Neuronal stem cell (in vitro differentiated cells): ENCODE measurements around the gene GASK1B.

Source experiments
- DNase-seq: peaks from one replicate; pipeline ENCODE4 v3.0.0-alpha.2; 2013; ENCODE audit warnings: low spot score
- H2AFZ ChIP-seq: one replicate; pipeline ENCODE4 v1.6.1; 2013; ENCODE audit warnings: mild to moderate bottlenecking, low read length, inconsistent platforms
- H2AK5ac ChIP-seq: 2 replicates; pipeline ENCODE4 v1.6.1; 2013; ENCODE audit warnings: low read depth, mild to moderate bottlenecking, inconsistent platforms, low read length, moderate library complexity, mixed read lengths
- H2BK120ac ChIP-seq: 2 replicates; pipeline ENCODE4 v1.6.1; 2013; ENCODE audit warnings: low read depth, mild to moderate bottlenecking, inconsistent platforms, low read length, moderate library complexity, mixed read lengths
- H2BK12ac ChIP-seq: one replicate; pipeline ENCODE4 v1.6.1; 2013; ENCODE audit warnings: low read length, inconsistent platforms
- H2BK15ac ChIP-seq: 2 replicates; pipeline ENCODE4 v1.6.1; 2013; ENCODE audit warnings: mild to moderate bottlenecking, low read length, inconsistent platforms, mixed read lengths
- H2BK5ac ChIP-seq: one replicate; pipeline ENCODE4 v1.6.1; 2013; ENCODE audit warnings: inconsistent platforms, mild to moderate bottlenecking, low read length, moderate library complexity
- H3K14ac ChIP-seq: one replicate; pipeline ENCODE4 v1.6.1; 2013; ENCODE audit warnings: low read length, inconsistent platforms
- H3K18ac ChIP-seq: 2 replicates; pipeline ENCODE4 v1.6.1; 2013; ENCODE audit warnings: low read length, inconsistent platforms
- H3K23ac ChIP-seq: 2 replicates; pipeline ENCODE4 v1.6.1; 2013; ENCODE audit warnings: low read depth, mild to moderate bottlenecking, mixed read lengths, low read length, inconsistent platforms; ENCODE audit not compliant: poor library complexity
- H3K27ac ChIP-seq: replicated peaks from 3 replicates; pipeline ENCODE4 v1.5.1; 2013; ENCODE audit warnings: low read length, inconsistent platforms
- H3K27me3 ChIP-seq, 3 experiments: 2 replicates each; pipeline ENCODE4 v1.6.1; 2013; ENCODE audit warnings: low read length in 3 of 3, mild to moderate bottlenecking in 2 of 3, inconsistent platforms in 1 of 3, low read depth in 1 of 3, mixed read lengths in 1 of 3, moderate library complexity in 1 of 3; ENCODE audit not compliant: control insufficient read depth in 3 of 3, insufficient read depth in 3 of 3
- H3K36me3 ChIP-seq, 2 donors: replicated peaks in 1 of 2; 2 replicates each; pipeline ENCODE4 v1.6.1; 2013; ENCODE audit warnings: low read length in 2 of 2; ENCODE audit not compliant: control insufficient read depth in 2 of 2, insufficient read depth in 2 of 2
- H3K4ac ChIP-seq: 2 replicates; pipeline ENCODE4 v1.6.1; 2013; ENCODE audit warnings: inconsistent platforms, mild to moderate bottlenecking, low read length, moderate library complexity
- H3K4me1 ChIP-seq, 2 donors: 1 replicate in 1 of 2; 2 replicates in 1 of 2; pipeline ENCODE4 v1.6.1; 2013; ENCODE audit warnings: low read length in 2 of 2, low read depth in 1 of 2; ENCODE audit not compliant: control insufficient read depth in 2 of 2, insufficient read depth in 1 of 2
- H3K4me2 ChIP-seq: one replicate; pipeline ENCODE4 v1.6.1; 2013; ENCODE audit warnings: mild to moderate bottlenecking, low read length, inconsistent platforms; ENCODE audit not compliant: insufficient read depth, poor library complexity, severe bottlenecking
- H3K4me3 ChIP-seq, 2 donors: 2 replicates each; pipeline ENCODE4 v1.5.1; 2013; ENCODE audit warnings: low read length in 2 of 2, mild to moderate bottlenecking in 2 of 2, inconsistent platforms in 1 of 2, moderate library complexity in 1 of 2
- H3K79me1 ChIP-seq: one replicate; pipeline ENCODE4 v1.6.1; 2013; ENCODE audit warnings: low read depth, mild to moderate bottlenecking, inconsistent platforms, low read length, moderate library complexity
- H3K9ac ChIP-seq: one replicate; pipeline ENCODE4 v1.6.1; 2013; ENCODE audit warnings: mild to moderate bottlenecking, low read depth, low read length, inconsistent platforms; ENCODE audit not compliant: poor library complexity
- H3K9me3 ChIP-seq, 2 donors: replicated peaks in 1 of 2; 2 replicates each; pipeline versions ENCODE3 to v1.6.1; 2013; ENCODE audit warnings: low read length in 2 of 2, mild to moderate bottlenecking in 2 of 2, inconsistent platforms in 1 of 2, low read depth in 1 of 2, mixed read lengths in 1 of 2, moderate library complexity in 1 of 2; ENCODE audit not compliant: control insufficient read depth in 2 of 2, insufficient read depth in 1 of 2
- H4K8ac ChIP-seq: one replicate; pipeline ENCODE4 v1.6.1; 2013; ENCODE audit warnings: low read depth, mild to moderate bottlenecking, inconsistent platforms, low read length, moderate library complexity
- H4K91ac ChIP-seq: one replicate; pipeline ENCODE4 v1.6.1; 2013; ENCODE audit warnings: low read length, low read depth, mild to moderate bottlenecking, inconsistent platforms; ENCODE audit not compliant: poor library complexity
- WGBS, 2 donors: extraction: QIAGEN DNeasy Blood & Tissue Kit; methylation state at CpG; one replicate each; pipeline ENCODE4 v1.1.7; 2013; ENCODE audit warnings: missing lambda C conversion rate in 2 of 2, mixed read lengths in 1 of 2; ENCODE audit not compliant: insufficient read length in 2 of 2, insufficient replicate concordance in 1 of 2; ENCODE audit errors: extremely low coverage in 2 of 2; 5-methylcytosine and 5-hydroxymethylcytosine counted together

The GASK1B gene

DNA sequence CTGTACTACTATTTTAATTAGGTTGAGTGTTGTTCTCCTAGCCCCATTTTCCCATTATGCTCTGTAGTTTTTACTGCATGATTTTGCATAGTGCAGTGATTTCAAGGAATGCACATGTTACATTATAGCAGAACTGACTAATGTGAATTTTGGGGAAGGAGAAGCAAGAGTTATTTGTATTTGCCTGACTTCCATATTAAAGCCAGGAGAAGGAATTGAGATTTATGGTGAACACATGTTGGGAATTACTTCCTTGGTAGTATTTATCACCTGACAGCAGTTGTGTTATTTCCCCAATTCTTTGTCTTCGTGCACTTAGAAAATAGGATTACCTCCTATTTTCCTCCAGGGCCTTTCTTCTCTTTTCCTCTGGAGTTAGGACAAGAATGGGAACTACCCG lies 40.6 kb upstream of the GASK1B start:
- Histone ChIP-seq H3K23ac (no peak overlapping the region), H3K27ac (no peak overlapping the region), H3K9ac (no peak overlapping the region), H2AK5ac (no peak overlapping the region), H2BK5ac (no peak overlapping the region), H3K4me3 (no peak overlapping the region), H2BK12ac (no peak overlapping the region), H3K9me3 (no peaks in the 10 kb centered on the region), H2AFZ (no peak overlapping the region), H2BK120ac (no peak overlapping the region), H3K36me3 (no peaks in the 10 kb centered on the region), H3K14ac (no peak overlapping the region), H3K27me3 (no peaks in the 10 kb centered on the region), H2BK15ac (no peak overlapping the region), H4K91ac (no peak overlapping the region), H3K79me1 (no peaks in the 10 kb centered on the region), H3K4me1 (peaks cover 3 to 6% of the 10 kb centered on the region in 2 donors), H3K18ac (no peak overlapping the region), H3K4me2 (no peak overlapping the region), H4K8ac (no peak overlapping the region), H3K4ac (no peak overlapping the region)
- DNase-seq: no peak
- no CpG with 5 or more reads among the region's 2 CpGs for WGBS, 2 donors

DNA sequence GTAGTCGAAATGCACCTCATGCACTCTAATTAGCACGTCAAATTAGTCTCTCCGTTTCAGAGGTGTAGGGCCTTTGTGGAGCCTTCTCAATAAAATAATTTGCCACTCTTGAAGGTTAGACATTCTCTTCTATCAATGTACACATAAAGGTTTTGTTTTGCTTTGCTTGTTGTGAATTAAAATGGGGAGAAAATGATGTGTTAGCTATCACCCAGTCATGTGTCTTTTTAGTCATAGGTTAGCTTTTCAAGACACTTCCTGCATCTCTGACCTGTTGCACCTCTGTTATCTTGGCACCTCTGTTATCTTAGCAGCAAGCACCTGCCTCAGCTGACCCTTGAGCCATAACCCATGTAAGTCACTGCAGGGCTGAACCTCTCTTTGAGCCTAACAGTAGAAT lies 38.4 kb upstream of the GASK1B start:
- H4K91ac ChIP-seq: no peak overlapping the region
- peaks cover 3 to 6% of the 10 kb centered on the region in 2 donors for H3K4me1 ChIP-seq
- no peak overlapping the region for H3K9ac ChIP-seq
- no peak overlapping the region for H2BK12ac ChIP-seq
- H3K14ac ChIP-seq: no peak overlapping the region
- H2BK5ac ChIP-seq: no peak overlapping the region
- H2AFZ ChIP-seq: no peak overlapping the region
- no peak overlapping the region for H3K4me3 ChIP-seq
- H3K18ac ChIP-seq: no peak overlapping the region
- H3K9me3 ChIP-seq: no peaks in the 10 kb centered on the region
- no peaks in the 10 kb centered on the region for H3K27me3 ChIP-seq
- H3K4ac ChIP-seq: no peak overlapping the region
- no peak overlapping the region for H3K23ac ChIP-seq
- H2BK120ac ChIP-seq: no peak overlapping the region
- no peak overlapping the region for H3K27ac ChIP-seq
- no peak overlapping the region for H4K8ac ChIP-seq
- no peak overlapping the region for H2AK5ac ChIP-seq
- H3K79me1 ChIP-seq: no peaks in the 10 kb centered on the region
- no CpG with 5 or more reads among the region's 3 CpGs for WGBS, 2 donors
- H2BK15ac ChIP-seq: no peak overlapping the region
- no peaks in the 10 kb centered on the region for H3K36me3 ChIP-seq
- DNase-seq: no peak
- no peak overlapping the region for H3K4me2 ChIP-seq

DNA sequence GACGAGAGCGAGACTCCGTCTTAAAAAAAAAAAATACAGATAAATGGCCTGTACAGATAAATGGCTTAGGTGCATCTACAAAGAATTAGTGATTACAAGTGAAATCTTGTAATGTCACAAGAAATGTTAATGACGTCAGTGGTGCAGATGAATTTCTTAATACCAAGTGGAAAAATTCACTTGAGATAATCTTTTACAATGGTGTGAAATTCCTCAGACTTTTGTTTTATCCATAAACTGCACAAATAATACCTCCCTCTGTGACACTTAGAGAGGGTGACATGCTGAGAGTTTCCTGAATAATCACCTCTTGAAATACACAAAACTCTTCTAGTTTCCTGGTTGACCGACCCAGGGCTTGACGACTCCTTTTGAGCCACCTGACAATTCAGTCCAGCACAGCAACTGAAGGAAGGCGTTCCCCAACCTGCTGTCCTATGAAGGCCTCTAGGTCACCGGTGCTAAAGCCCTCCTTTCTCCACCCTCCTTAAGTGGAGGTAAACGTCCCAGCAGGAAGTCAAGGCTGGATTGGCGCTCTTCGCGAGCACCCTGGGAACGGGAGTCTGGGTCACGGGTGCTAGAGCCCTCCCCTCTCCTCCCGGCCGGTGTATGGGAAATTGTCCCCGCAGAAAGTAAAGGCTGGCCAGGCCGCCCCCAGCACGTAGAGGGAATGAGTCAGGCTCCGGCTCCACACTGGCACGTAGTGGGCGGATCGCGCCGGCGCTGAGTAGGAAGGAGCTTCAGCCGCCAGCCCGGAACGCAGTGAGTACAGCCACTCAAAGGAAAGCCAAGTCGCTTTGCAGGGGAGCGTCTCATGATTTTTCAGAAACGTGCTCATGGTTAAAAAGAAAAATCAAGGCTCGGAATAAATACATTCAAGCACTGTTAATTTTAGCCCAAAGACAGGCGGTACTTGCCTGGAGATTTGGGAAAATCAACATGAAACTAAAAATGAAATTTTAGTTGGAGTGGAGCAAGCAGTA lies 37.3 kb upstream of the GASK1B start, which contains the start of gene TMEM144:
Gene TMEM144, plus strand, starts transcription at position 662 of the 983 bp plus-strand sequence. CDS start 2,182 bp downstream, outside the sequence.
- Histone ChIP-seq H2BK120ac (no peak within 1 kb of the TSS), H3K4ac (no peak within 1 kb of the TSS), H2AFZ (peak within 1 kb of the TSS; percentile 94), H3K9ac (no peak within 1 kb of the TSS), H2BK12ac (no peak within 1 kb of the TSS), H2AK5ac (no peak within 1 kb of the TSS), H3K4me1 (peaks cover 3 to 6% of the 10 kb centered on the region in 2 donors), H3K4me3 (peak within 1 kb of the TSS; percentile 40 to 69), H4K91ac (no peak within 1 kb of the TSS), H4K8ac (no peak within 1 kb of the TSS), H2BK15ac (no peak within 1 kb of the TSS), H3K36me3 (no peaks in the 10 kb centered on the region), H3K4me2 (peak within 1 kb of the TSS; percentile 70), H3K27me3 (no peaks in the 10 kb centered on the region), H3K14ac (no peak within 1 kb of the TSS), H3K18ac (peak within 1 kb of the TSS; percentile 92), H3K27ac (peak within 1 kb of the TSS; percentile 28), H3K9me3 (no peaks in the 10 kb centered on the region), H3K23ac (no peak within 1 kb of the TSS), H2BK5ac (no peak within 1 kb of the TSS), H3K79me1 (no peaks in the 10 kb centered on the region)
- peak; percentile 63 for DNase-seq
- no CpG with 5 or more reads among the region's 34 CpGs for WGBS, 2 donors

DNA sequence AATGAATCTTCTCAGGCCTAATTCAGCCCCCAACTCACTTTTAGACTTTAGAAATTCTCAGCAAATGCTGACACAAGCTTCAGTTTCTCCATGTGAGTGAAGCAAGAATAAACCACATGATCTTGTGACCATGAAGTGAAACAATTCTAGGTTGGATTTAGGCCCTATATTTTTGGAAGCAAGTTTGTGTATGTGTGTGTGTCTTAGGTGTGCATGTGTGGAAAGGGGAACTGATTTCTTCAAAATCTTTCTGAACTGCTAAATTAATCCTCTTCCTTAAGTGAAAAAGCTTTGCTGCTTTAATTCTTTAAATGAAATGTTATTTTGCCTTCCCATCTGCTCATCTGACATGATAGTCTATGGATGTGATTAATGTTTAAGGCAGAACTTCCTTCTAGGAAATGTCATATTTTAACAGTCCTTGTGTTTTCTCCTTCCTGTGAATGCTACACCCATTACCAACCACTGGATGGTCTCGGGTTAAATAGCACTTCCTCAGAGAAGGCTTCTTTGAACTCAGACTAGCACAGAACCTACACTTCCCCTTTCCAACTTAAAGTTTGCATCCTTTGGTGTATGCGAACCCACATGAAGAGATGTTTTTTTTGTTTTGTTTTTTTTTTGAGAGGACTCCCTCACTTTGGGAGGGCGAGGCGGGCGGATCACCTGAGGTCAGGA lies 36.3 kb upstream of the GASK1B start:
- no peak overlapping the region for H3K18ac ChIP-seq
- no peaks in the 10 kb centered on the region for H3K27me3 ChIP-seq
- no peak overlapping the region for H2BK12ac ChIP-seq
- H4K91ac ChIP-seq: no peak overlapping the region
- H2AFZ ChIP-seq: no peak overlapping the region
- peaks cover 2 to 6% of the 10 kb centered on the region in 2 donors for H3K4me1 ChIP-seq
- no peaks in the 10 kb centered on the region for H3K36me3 ChIP-seq
- DNase-seq: no peak
- WGBS, 2 donors: no CpG with 5 or more reads among the region's 5 CpGs
- H3K79me1 ChIP-seq: no peaks in the 10 kb centered on the region
- H2AK5ac ChIP-seq: no peak overlapping the region
- H3K9me3 ChIP-seq: no peaks in the 10 kb centered on the region
- H2BK5ac ChIP-seq: no peak overlapping the region
- H4K8ac ChIP-seq: no peak overlapping the region
- H3K4ac ChIP-seq: no peak overlapping the region
- no peak overlapping the region for H2BK15ac ChIP-seq
- no peak overlapping the region for H3K9ac ChIP-seq
- no peak overlapping the region for H2BK120ac ChIP-seq
- H3K23ac ChIP-seq: no peak overlapping the region
- no peak overlapping the region for H3K27ac ChIP-seq
- H3K4me2 ChIP-seq: no peak overlapping the region
- H3K4me3 ChIP-seq: no peak overlapping the region
- no peak overlapping the region for H3K14ac ChIP-seq
